ENCODE measurements around the gene RNF182. TPM values are rescaled to one million over a fixed set of nuclear protein-coding genes. Genes with fewer than 3 reads are reported as not detected.
"Not testable (repeated sequence)": the region's sequence is repeated elsewhere in the genome, so short reads cannot be mapped to it uniquely, and the experiment has no call there.

The RNF182 gene
- under 1 TPM in 3 of 4 donors, not detected in 1; under 0.01 to 0.41 (median 0.34) TPM for total RNA-seq

GRCh38 chr6:13924949-13925881 lies at the start of gene RNF182:
Gene RNF182 (plus strand): TSS chr6:13924952. CDS start chr6:13977120, 52,168 bp downstream.
- intact Hi-C loops (cut with DNase I; ENCODE audit: low total_unique reads): no loop called here
- TF ChIP-seq POLR2A (IDR thresholded peaks at IDR 0.05) (no peak), CTCF (IDR thresholded peaks at IDR 0.05) (no peak)
- peaks cover 0 to 5% of the 10 kb centered on the region in 2 donors for H3K9me3 ChIP-seq
- H3K27me3 ChIP-seq: peaks cover 17 to 44% of the 10 kb centered on the region in 2 donors
- no peak within 1 kb of the TSS for H3K27ac ChIP-seq
- peak within 1 kb of the TSS; percentile 20 to 39 for H3K4me3 ChIP-seq
- H3K36me3 ChIP-seq: no peaks in the 10 kb centered on the region
- DNase-seq: no peak
- peaks cover 0 to 9% of the 10 kb centered on the region in 2 donors for H3K4me1 ChIP-seq

GRCh38 chr6:13877051-13877450 lies 47.7 kb upstream of the RNF182 start:
- Histone ChIP-seq H3K4me3 (no peak overlapping the region), H3K27me3 (no peaks in the 10 kb centered on the region), H3K27ac (no peak overlapping the region), H3K36me3 (no peaks in the 10 kb centered on the region), H3K9me3 (no peaks in the 10 kb centered on the region), H3K4me1 (no peaks in the 10 kb centered on the region)
- TF ChIP-seq CTCF (IDR thresholded peaks at IDR 0.05): no peak
- no peak for TF ChIP-seq POLR2A (IDR thresholded peaks at IDR 0.05)
- DNase-seq: no peak
- intact Hi-C loops (cut with DNase I; ENCODE audit: low total_unique reads): no loop called here

GRCh38 chr6:13880061-13880663 lies 44.6 kb upstream of the RNF182 start:
- H3K9me3 ChIP-seq; H3K4me3 ChIP-seq; H3K27me3 ChIP-seq; intact Hi-C loops (cut with DNase I; ENCODE audit: low total_unique reads); H3K27ac ChIP-seq; H3K4me1 ChIP-seq; H3K36me3 ChIP-seq: not testable (repeated sequence)
- DNase-seq: peak in 1 of 2 donors; percentile 26

GRCh38 chr6:13881621-13882165 lies 43.1 kb upstream of the RNF182 start:
- no peaks in the 10 kb centered on the region for H3K9me3 ChIP-seq
- H3K27ac ChIP-seq: no peak overlapping the region
- no peaks in the 10 kb centered on the region for H3K36me3 ChIP-seq
- intact Hi-C loops (cut with DNase I; ENCODE audit: low total_unique reads): no loop called here
- no peaks in the 10 kb centered on the region for H3K27me3 ChIP-seq
- no peak for DNase-seq
- TF ChIP-seq CTCF (IDR thresholded peaks at IDR 0.05) (no peak), POLR2A (IDR thresholded peaks at IDR 0.05) (no peak)
- H3K4me1 ChIP-seq: no peaks in the 10 kb centered on the region
- H3K4me3 ChIP-seq: no peak overlapping the region

GRCh38 chr6:13883966-13884365 lies 40.8 kb upstream of the RNF182 start:
- H3K4me1 ChIP-seq: no peaks in the 10 kb centered on the region
- H3K27me3 ChIP-seq: no peaks in the 10 kb centered on the region
- intact Hi-C loops (cut with DNase I; ENCODE audit: low total_unique reads): no loop called here
- no peak overlapping the region for H3K4me3 ChIP-seq
- no peak for DNase-seq
- TF ChIP-seq CTCF (IDR thresholded peaks at IDR 0.05) (no peak), POLR2A (IDR thresholded peaks at IDR 0.05) (no peak)
- no peak overlapping the region for H3K27ac ChIP-seq
- no peaks in the 10 kb centered on the region for H3K9me3 ChIP-seq
- H3K36me3 ChIP-seq: no peaks in the 10 kb centered on the region

Measured in uterus (tissue), 4 donors.